GM18873 (cell line): Measurements from ENCODE around the gene YLPM1.

ENCODE experiments used
- ATAC-seq: cut with Tn5 transposase; IDR thresholded peaks from one replicate; pipeline ENCODE4 v1.9.1; 2021; ENCODE audit warnings: mild to moderate bottlenecking, moderate library complexity, moderate number of reproducible peaks; ENCODE audit not compliant: unreplicated experiment, low FRiP score

YLPM1 gene

DNA sequence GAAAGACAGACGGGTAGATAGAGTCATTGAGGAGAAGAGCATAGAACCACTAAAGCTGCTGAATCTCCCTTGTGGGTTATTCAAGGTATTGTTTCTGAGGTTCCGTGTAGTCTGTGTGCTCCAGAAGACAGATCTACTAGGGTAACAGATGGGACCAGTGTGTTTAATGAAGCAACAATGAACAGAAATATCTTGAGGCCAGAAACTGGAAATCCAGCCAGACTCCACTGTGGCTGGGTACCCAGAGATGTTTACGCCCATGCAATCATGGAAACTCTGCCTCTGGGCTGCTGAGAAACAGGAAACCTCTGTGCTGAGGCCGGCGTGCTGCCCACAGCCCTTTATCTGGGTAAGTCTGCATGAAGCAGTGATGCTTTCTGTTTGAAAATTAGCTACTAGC lies 104.6 kb downstream of the YLPM1 start:
- ATAC-seq = no peak

DNA sequence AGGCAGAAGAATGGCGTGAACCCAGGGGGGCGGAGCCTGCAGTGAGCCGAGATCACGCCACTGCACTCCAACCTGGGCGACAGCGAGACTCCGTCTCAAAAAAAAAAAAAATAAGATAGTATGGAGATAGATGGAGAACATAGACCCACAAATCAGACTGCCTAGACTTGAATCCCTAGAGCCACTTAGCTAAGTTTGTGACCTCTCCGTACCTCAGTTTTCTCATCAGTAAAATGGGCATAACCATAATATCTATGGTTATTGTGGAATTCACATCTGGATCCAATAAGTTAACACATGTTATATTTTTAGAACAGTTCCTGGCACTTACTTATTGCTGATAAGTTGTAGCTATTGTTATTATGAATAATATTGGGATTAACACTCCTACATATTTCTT lies 105.6 kb downstream of the YLPM1 start:
- ATAC-seq = no peak

DNA sequence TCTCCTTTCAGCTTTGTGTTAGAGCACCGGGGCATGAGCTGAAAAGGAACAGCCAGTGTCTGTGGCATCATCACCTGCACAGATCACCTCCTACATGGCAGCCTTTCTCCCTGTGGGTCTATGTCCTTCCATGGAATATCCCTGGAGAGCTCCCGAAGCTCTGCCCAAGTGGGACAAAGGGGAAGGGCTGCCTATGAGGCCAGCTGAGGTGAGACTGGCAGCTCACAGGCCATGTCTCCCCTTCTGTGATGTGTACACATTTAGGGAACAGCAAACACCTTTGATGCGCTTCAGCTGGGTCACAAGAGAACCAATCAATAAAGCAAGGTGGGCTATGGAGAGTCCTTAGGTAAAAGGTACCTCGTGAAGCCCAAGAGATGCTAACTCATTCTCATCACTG lies 108.7 kb downstream of the YLPM1 start:
- no peak for ATAC-seq

DNA sequence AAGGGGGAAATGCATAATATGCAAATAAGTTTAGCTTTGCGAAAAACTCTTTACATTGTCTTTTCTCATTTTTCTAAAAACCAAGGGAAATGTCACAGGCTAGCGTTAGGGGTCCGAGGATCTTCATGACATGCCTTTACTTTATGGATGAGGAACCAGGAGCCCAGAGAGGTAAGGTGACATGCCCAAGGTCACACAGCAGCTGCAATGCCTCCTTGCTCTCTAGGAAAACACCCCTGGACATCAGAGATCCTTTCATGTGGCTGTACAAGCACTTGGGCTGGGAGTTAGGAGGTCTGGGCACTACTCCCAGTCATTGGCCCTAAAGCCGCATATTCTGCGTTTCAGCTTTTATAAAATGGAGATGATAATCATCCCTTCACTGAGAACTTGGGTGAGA lies 112.1 kb downstream of the YLPM1 start:
- ATAC-seq = no peak

DNA sequence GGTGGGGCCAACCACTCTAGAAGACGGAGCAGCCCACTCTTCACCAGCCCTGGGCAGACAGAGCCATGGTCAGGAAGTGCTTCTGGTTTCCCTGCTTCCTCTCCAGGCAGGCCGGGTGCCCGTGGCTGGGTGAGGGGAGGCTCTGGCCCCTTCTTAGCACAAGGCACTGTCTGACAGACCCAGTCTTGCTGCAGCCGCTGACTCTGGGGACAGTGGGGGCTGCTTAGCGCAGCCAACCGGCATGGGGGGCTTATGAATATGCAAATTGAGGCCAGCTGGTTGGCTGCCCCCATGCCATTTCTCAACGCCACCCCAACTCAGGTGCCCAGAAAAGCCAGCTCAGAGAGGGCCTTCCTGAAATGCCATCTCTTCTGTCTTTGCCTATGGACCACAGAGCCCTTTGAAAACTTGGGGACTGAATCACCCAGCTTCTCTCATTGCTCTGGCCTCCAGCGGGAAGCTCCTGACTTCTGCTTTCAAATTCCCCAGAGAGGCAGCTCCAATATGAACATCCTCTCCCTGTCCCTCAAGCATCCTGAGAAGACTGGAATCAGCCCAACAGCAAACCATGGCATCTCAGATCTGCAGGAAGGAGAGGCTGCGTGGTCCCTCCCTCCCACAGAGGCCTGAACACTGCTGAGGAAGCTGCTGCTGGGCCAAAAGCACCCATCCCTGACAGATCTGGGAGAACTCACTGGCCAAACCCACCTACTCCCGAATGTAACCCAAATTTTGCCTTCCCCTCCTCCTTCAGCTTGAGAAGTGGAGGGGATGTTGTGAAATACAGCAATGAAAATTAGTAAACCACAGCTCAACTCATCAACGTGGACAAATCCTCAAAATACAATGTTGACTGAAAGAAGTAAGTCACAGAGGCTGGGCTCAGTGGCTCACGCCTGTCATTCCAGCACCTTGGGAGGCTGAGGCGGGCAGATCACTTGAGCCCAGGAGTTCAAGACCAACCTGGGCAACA lies 113.1 kb downstream of the YLPM1 start, which contains the start of gene PROX2:
Gene PROX2 (minus strand): TSS at position 205 of the 973 bp plus-strand sequence. CDS start 12,311 bp downstream, outside the sequence.
- ATAC-seq = no peak

DNA sequence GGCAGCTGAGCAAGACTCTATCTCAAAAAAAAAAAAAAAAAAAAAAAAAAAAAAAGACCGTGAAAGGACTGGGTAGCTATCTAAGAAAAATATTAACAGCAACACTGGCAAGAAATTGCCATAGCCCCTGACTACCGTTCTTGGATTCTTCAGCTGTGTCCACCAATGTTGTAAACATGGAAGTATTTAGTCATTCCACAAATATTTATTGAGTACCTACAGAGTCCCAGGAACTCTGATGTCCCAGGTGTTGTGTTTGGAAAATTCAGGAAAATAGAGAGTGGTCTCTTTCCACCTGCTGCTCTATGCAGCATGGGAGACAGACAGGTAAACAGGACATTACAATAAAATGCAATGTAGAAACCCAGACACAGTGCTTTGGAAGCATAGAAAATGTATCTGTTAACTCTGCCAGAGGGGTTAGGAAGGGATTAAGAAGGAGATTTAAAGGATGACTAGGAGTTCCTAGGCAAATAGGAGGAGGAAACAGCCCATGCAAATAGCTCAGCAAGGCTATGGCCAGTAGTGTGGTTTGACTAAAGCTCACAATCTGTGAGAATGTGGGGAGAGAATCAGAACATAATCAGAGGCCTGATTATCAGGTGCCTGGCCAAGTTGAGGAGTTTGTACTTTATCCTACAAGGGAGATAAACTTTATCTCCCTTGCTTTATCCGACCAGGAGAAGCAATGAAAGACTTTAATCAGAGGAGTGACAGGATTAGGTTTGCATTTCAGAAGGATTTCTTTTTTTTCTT lies 116.5 kb downstream of the YLPM1 start:
- ATAC-seq = no peak

DNA sequence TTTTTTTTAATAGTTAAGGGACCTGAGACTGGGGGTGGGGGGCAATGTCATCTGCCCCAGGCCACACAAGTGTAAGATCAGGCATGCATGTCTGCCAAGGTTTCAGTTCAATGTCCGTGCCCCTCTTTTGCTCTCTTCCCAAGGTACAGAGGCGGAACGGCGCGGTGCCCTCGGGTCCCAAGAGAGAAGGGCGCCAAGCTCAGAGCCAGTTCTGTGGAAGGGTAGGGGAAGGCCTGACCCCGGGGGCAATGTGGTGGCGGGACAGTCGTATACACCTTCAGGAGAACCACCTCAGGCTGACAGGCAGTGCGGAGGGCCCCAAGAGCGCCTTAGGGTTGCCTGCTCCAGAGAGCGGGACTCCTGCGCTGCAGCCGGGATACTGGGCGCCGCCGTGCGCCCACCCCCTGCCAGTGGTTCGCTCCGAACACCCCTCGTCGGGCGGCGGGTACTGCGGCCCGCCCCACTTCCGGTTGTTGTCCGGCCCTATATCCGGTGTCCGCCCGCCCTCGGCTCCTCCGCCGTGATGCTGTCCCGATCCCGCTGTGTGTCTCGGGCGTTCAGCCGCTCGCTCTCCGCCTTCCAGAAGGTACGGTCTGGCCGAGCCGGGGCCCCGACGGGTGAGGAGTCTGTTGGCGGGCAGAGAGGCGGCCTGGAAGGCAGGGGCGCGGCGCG lies 118.5 kb downstream of the YLPM1 start, which contains the start of gene DLST:
Gene DLST (plus strand): TSS at position 486 of the 672 bp plus-strand sequence. CDS start 38 bp downstream, at position 524.
- ATAC-seq = peak; percentile 68

DNA sequence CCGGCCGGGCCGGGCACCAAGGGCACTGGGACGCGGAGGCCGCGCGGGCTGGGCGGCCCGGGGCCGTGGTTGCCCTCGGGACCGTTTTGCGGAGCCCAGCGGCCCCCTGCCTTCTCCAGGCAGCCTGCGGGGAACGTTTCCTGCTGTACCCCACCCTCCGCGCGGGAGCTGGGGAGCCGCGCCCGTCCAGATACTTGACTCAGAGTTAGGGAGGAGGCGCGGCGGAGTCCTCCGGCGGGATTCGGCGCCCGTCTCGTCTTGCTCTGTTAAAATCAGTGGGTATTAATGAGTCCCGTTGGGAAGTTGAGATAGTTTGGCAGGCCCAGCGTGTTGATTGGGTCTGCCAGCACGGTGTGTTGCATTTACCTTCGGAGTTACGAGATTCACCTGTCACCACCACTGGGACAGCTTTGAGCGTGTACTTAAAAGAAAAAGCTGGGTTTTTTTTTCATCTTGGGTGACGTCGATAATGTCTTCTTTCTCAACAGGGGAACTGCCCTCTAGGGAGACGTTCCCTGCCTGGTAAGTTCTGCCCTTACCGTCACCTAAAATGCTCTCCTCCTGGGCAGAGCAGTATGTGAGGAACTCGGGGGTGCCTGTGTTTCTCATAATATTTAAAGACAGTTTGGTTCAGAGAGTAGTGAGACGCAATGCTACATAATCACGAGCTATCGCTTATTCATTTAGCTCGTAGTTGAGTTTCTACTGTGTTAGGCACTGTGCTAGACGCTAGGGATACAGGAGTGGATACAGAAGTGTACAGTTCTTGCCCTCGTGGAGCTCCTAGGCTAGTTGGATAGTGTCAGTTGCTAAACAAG lies 119.2 kb downstream of the YLPM1 start:
- peak; percentile 31 for ATAC-seq
